Hematopoietic multipotent progenitor cell treated with erythropoietin and hydrocortisone succinate and interleukin-3 and kit ligand, for 6 days (in vitro differentiated cells): ENCODE measurements around the gene BICDL2.
"Not testable (repeated sequence)": the region's sequence is repeated elsewhere in the genome, so short reads cannot be mapped to it uniquely, and the experiment has no call there.

Experiments used
- DNase-seq: peaks from one replicate; pipeline ENCODE4 v3.0.0-alpha.2; 2015

The BICDL2 gene

GRCh38 chr16:3063625-3064386 lies 27.1 kb upstream of the BICDL2 start:
- no peak for DNase-seq

DNA sequence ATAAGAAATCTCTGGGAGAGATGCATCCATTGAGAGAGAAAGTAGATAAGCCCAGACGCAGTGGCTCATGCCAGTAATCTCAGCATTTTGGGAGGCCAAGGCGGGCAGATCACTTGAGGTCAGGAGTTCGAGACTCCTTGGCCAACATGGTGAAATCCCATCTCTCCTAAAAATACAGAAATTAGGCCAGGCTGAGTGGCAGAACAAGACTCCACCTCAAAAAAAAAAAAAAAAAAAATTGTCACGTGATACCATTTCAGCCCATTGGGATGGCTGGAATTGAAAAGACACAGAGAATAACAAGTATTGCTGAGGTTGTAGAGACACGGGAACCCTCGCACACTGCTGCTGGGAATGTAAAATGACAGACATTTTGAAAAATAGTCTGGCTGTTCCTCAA lies 25.8 kb upstream of the BICDL2 start:
- no peak for DNase-seq

DNA sequence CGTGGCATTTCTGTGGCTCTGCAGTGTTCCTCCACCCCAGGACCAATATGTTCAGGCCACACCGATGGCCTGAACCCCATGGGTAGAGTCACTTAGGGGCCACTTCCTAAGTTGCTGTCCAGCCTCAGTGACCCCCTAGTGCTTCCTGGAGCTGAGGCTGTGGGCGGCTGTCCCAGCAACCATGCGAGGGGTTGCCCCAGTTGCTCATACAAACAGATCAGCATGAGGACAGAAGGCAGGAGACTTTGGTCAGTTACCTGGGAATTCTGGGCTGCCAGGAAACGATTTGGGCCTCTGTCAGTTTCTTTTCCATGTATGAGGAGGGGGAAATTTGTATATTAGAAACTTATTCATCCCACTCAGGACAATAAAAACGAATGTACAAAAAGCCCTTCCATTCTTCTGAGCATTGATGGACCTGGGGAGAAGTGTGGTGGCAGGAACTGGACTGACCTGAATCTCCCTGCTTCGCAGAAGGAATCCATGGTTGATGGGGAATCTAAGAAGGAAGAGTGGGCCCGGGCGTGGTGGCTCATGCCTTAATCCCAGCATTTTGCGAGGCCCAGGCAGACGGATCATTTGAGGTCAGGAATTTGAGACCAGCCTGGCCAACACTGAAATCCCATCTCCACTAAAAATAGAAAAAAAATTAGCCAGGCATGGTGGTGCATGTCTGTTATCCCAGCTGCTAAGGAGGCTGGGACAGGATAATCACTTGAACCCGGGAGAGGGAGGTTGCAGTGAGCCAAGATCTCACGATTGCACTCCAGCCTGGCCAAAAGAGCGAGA lies 23.8 kb upstream of the BICDL2 start:
- no peak for DNase-seq

DNA sequence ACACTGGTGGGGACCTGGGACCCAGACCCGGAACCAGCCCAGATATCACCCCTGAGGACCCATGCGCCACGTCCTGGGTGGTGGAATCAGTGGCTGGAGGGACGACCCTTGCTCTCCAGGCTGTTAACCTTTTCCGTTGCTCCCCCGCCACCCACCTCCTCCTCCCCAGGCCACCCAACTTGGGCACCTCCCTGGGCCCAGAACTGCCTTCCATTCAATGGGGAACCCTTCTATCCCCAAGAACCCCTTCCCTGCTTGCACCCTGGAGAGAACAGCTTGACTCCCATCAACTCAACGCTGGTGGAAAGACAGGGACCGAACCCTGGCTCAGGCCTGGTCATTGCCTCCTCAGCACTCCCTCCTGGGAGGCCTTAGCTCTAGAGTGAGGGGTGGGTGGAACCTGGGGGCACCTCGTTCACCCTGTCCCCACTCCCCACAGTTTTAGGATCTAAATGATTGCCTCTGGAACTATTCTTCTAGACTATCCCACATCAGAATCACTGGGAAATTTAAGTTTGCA lies 23.0 kb upstream of the BICDL2 start:
- no peak for DNase-seq

DNA sequence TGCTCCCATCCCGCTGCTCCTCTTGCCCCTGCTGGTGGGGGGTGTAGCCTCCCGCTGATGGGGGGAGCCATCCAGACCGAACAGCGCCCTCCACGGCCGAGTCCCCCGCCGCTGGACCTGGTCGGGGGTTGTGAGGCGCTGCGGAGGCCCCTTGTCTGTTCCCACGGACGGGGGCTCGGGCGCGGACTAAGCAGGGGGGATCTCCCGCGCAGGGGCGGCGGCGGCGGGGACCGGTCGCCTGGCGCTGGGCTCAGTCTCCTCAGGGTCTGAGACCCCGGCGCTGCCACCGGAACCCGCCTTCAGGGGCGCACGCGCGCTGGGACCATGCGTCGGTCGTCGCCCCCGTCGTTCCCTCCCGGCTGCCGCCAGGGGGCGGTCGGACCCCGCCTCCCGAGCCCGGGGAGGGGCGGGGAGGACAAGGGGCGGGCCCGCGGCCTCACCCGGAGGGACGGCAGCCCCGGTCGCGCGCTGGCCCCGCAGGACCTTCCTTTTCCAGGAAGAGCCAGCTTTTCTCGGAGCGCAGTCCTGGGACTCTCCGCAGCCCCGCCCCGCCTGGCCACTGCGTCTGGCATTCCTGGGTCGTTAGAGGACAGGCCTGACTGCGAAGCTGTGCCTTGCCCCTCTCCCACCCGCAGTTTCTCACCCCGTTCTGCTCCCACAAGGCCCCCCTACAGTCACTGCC lies 22.4 kb upstream of the BICDL2 start:
- DNase-seq, result peak; percentile 88

DNA sequence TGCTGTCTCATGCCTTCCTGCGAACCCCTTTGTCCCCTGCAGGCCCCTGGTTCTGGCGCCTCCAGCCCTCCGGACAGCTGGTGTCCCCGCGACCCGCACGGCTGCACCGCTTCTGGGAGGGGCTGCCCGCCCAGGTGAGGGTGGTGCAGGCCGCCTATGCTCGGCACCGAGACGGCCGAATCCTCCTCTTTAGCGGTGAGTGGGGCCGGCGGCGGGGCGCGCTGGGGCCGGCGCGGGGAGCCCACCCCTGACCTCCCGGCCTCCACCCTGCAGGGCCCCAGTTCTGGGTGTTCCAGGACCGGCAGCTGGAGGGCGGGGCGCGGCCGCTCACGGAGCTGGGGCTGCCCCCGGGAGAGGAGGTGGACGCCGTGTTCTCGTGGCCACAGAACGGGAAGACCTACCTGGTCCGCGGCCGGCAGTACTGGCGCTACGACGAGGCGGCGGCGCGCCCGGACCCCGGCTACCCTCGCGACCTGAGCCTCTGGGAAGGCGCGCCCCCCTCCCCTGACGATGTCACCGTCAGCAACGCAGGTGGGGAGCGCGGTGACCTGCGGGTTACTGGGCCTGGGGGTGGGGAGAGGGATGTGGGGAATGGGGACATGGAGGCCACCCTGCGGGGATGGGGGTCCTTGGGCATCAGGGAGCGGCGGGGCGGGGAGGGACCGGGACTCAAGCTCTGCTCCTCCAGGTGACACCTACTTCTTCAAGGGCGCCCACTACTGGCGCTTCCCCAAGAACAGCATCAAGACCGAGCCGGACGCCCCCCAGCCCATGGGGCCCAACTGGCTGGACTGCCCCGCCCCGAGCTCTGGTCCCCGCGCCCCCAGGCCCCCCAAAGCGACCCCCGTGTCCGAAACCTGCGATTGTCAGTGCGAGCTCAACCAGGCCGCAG lies 21.6 kb upstream of the BICDL2 start:
- peak; percentile 67 for DNase-seq

GRCh38 chr16:3057181-3058138 lies 20.7 kb upstream of the BICDL2 start:
- no peak for DNase-seq

DNA sequence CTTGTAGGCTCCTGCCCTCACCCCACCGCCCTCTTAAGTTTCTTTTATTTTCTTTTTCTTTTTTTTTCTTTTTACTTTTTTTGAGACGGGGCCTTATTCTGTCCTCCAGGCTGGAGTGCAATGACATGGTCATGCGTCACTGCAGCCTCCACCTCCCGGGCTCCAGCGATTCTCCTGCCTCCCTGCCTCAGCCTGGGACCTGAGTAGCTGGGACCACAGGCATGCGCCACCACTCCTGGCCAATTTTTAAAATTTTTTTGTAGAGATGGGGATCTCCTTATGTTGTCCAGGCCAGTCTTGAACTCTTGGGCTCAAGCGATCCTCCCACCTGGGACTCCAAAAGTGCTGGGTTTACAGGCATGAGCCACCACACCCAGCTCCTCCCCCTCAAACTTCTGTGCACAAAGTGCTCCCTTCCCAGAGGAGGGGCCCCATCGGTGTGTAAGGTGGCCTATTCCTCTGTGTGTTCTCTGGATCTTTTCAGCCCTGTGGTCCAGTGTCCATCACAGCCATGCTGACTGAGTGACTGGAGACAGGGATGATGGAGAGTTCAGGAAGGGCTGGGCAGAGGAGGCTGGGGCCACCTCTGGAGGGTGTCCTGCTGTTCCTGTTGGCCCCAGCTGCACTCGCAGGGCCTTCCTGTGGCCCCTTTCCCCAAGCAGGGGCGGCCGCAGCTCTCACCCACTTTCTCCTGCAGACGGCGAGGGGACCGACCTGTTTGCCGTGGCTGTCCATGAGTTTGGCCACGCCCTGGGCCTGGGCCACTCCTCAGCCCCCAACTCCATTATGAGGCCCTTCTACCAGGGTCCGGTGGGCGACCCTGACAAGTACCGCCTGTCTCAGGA lies 19.8 kb upstream of the BICDL2 start:
- DNase-seq, result no peak

- not testable (repeated sequence) for DNase-seq
Measured at GRCh38 chr16:3055734-3056115, 19.0 kb upstream of the BICDL2 start.

- peak; percentile 55 for DNase-seq
Measured at GRCh38 chr16:3054965-3055733, 18.4 kb upstream of the BICDL2 start.

DNA sequence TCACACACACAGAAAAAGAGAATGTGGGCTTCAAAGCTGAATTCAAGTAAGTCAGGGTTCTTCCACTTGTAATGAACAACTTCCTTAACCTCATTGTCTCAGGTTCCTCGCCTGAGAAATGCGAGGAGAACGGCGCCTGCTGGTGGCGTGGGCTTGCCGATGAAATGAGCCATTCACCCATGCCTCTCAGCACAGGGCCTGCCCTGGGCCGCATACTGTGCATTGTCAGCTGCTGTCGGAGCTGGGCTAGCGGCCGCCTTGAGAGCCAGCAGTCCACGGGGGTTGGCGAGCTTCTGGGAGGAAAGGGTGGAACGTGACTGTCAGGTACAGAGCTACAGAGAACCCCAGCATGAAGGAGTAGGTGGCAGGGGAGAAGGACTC lies 16.6 kb upstream of the BICDL2 start:
- not testable (repeated sequence) for DNase-seq

DNA sequence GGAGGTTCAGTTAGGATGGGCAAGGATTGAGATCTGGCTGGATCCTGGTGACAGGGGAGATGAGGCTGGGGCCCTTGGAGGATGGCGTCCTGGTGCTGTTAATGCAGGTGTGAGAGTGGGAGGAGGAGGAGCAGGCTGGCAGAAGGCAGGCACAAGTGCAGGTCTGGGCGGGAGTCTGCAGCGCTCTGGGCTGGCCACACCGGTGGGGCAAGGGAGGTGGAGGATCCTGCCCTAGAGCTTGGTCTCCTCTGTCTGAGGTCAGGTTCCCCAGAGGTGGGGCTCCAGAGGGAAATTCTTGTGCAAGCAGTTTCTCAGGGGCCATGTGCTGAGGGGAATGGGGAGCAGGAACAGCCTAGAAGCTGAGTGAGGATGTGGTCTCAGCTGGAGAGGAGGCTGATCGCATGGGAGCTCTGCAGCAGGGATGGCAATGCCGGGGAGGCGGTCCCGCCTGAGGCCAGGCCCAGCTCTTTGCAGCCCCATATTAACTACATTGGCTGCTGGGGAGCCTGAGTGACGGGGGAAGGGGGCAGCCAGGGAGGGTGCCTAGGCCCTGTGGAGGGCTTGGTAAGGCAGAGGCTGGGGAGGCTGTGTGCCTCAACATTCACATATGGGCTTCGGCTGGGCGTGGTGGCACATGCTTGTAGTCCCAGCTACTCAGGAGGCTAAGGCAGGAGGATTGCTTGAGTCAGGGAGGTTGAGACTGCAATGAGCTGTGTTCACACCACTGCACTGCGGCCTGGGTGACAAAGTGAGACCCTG lies 16.0 kb upstream of the BICDL2 start:
- DNase-seq, result not testable (repeated sequence)

GRCh38 chr16:3051494-3051893 lies 14.8 kb upstream of the BICDL2 start:
- no peak for DNase-seq

DNA sequence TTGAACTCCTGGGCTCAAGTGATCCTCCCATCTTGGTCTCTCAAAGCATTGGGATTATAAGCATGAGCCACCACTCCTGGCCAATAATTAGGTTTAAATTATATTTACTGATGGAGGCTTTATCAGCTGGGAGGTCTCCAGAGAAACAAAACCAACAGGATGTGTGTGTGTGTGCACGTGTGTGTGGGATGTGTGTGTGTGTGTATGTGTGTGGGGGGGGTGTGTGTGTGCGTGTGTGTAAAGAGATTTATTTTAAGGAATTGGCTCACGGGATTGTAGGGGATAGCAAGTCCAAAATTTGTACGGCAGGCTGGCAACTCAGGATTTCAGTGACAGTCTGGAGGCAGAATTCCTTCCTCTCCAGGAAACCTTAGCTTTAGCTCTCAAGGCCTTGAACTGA lies 14.3 kb upstream of the BICDL2 start:
- DNase-seq, result no peak

- DNase-seq, result no peak
Measured at GRCh38 chr16:3050487-3050886, 13.7 kb upstream of the BICDL2 start.

- DNase-seq, result no peak
Measured at GRCh38 chr16:3049921-3050481, 13.3 kb upstream of the BICDL2 start.

DNA sequence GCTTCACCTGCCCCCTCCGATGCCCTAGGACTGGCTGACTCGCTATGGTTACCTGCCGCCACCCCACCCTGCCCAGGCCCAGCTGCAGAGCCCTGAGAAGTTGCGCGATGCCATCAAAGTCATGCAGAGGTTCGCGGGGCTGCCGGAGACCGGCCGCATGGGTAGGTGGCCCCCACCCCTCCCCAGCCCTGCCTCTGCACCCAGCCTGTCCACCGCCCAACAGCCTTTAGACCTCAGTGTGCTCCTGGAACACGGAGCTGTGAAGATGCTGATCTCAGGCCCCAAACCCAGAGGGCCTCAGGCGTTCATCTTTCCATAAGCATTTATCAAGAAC lies 10.6 kb upstream of the BICDL2 start:
- DNase-seq, result no peak

DNA sequence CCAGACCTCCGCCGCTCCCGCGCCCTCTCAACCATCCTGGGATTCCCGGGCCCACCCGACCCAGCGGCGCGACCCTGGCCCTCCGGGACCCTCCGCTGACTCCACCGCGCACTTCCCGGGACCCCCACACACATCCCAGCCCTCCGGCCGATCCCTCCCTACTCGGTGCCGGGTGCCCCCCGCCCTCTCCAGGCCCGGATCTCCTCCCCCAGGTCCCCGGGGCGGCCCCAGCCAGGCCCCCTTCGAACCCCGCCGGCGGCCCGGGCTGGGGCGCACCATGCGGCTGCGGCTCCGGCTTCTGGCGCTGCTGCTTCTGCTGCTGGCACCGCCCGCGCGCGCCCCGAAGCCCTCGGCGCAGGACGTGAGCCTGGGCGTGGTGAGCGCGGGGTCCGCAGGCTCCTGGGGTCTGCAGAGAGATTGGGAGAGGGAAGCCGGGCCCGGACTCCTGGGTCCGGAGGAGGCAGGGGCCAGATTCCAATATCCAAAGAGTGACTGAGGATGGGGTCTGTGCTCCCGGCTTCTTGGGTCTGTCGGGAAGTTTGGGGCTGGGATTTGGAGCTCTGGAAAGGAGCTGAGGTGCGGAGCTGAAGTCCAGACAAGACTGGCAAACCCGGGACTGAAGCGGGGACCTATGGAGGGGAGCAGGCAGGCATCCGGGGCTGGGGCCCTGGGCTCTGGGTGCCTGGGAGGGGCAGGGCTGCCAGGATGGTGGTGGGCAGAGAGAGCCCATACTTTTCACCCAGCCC lies 10.1 kb upstream of the BICDL2 start:
- no peak for DNase-seq
